ENCODE data around the gene WDR11.

The WDR11 gene

GRCh38 chr10:120950051-120950561 is 98.9 kb downstream of the WDR11 start:
- Histone ChIP-seq H3K4me1 (0 out of 2 replicates have a peak, but pooled peaks cover 3% of the 10 kb centered on the region), H3K9me3 (peaks cover 26% of the 10 kb centered on the region), H3K4me3 (no peak overlapping the region), H3K36me3 (no peaks in the 10 kb centered on the region), H3K27me3 (peaks cover 10% of the 10 kb centered on the region; the same call in 1 of the 2 replicates), H3K9ac (no peak overlapping the region), H4K20me1 (no peaks in the 10 kb centered on the region), H3K27ac (no peak overlapping the region), H3K4me2 (no peak overlapping the region)
- no peak for TF ChIP-seq Cebpa-rat (IDR thresholded peaks at IDR 0.05)

GRCh38 chr10:120951288-120951687 is 100.1 kb downstream of the WDR11 start:
- TF ChIP-seq Cebpa-rat (IDR thresholded peaks at IDR 0.05), result no peak
- Histone ChIP-seq H3K27me3 (peaks cover 10% of the 10 kb centered on the region; the same call in 1 of the 2 replicates), H3K4me2 (no peak overlapping the region), H3K9ac (no peak overlapping the region), H4K20me1 (no peaks in the 10 kb centered on the region), H3K4me3 (no peak overlapping the region), H3K36me3 (no peaks in the 10 kb centered on the region), H3K27ac (no peak overlapping the region), H3K9me3 (peaks cover 26% of the 10 kb centered on the region), H3K4me1 (no peaks in the 10 kb centered on the region)

GRCh38 chr10:120953897-120954296 is 102.7 kb downstream of the WDR11 start:
- Histone ChIP-seq H3K4me3 (no peak overlapping the region), H4K20me1 (no peaks in the 10 kb centered on the region), H3K27ac (no peak overlapping the region), H3K36me3 (no peaks in the 10 kb centered on the region), H3K9ac (no peak overlapping the region), H3K27me3 (peaks cover 10% of the 10 kb centered on the region; the same call in 1 of the 2 replicates), H3K4me1 (no peaks in the 10 kb centered on the region), H3K9me3 (peaks cover 25% of the 10 kb centered on the region), H3K4me2 (no peak overlapping the region)
- no peak for TF ChIP-seq Cebpa-rat (IDR thresholded peaks at IDR 0.05)
